Pericardium fibroblast (primary cell): ENCODE measurements around the gene EFNB1. TPM values are rescaled to one million over a fixed set of nuclear protein-coding genes. Genes with fewer than 3 reads are reported as not detected.

Experiments used
- total RNA-seq: library from RNA; depleted of rRNA; stranded (reverse); fragments of >200 nt; gene quantifications from 2 replicates; pipeline ENCODE4 v1.2.3, GENCODE V29; 2015

Gene EFNB1
- total RNA-seq = 60.7 and 74.6 TPM in 2 replicates

GRCh38 chrX:68828740-68829581, at the start of gene EFNB1:
TSS of gene EFNB1 (plus strand) at chrX:68829021. CDS start at chrX:68829777, 756 bp downstream.

Other genes with a start within 250 kb of the EFNB1 start
- gene STARD8, start 181.4 kb upstream of the EFNB1 start, total RNA-seq = 0.34 and 1.4 TPM in 2 replicates